SK-N-SH treated with all-trans-retinoic acid at 6 μM for 48 hours (cell line): ENCODE data around the gene KIAA0319L.

Source experiments
- ATAC-seq: fragments of 200-7000 bp; cut with Tn5 transposase; 3 replicates; pipeline ENCODE4 v1.9.1; 2020; ENCODE audit warnings: mild to moderate bottlenecking, moderate library complexity
- ARNTL ChIP-seq: fragments of 450-650 bp; formaldehyde crosslinking; IDR thresholded peaks from 2 replicates; pipeline ENCODE4 v1.5.0; 2020; ENCODE audit warnings: low read depth, mild to moderate bottlenecking, moderate library complexity, borderline replicate concordance
- BACH2 ChIP-seq: fragments of 250-450 bp; sonication (Bioruptor Pico); IDR thresholded peaks from 2 replicates; pipeline ENCODE4 v1.9.0; 2021; ENCODE audit warnings: mild to moderate bottlenecking, borderline replicate concordance
- CREB5 ChIP-seq: fragments of 250-450 bp; sonication (Bioruptor Pico); IDR thresholded peaks from 2 replicates; pipeline ENCODE4 v1.5.1; 2020; ENCODE audit warnings: low read depth, mild to moderate bottlenecking, moderate library complexity
- CSDC2 ChIP-seq: fragments of 250-450 bp; sonication (Bioruptor Pico); IDR thresholded peaks from 2 replicates; pipeline ENCODE4 v1.5.0; 2020; ENCODE audit warnings: mild to moderate bottlenecking, moderate library complexity
- CSRNP3 ChIP-seq: fragments of 250-450 bp; sonication (Bioruptor Pico); IDR thresholded peaks from 2 replicates; pipeline ENCODE4 v1.5.1; 2021; ENCODE audit warnings: mild to moderate bottlenecking, moderate library complexity
- ESRRG ChIP-seq: fragments of 250-450 bp; sonication (Bioruptor Pico); IDR thresholded peaks from 2 replicates; pipeline ENCODE4 v1.6.1; 2021; ENCODE audit warnings: mild to moderate bottlenecking
- GLIS3 ChIP-seq: fragments of 250-450 bp; sonication (Bioruptor Pico); IDR thresholded peaks from 2 replicates; pipeline ENCODE4 v1.5.0; 2020; ENCODE audit warnings: mild to moderate bottlenecking, moderate library complexity
- ISL1 ChIP-seq: fragments of 250-450 bp; sonication (Bioruptor Pico); IDR thresholded peaks from 2 replicates; pipeline ENCODE4 v2.1.2; 2022; ENCODE audit warnings: mild to moderate bottlenecking, moderate library complexity
- OSR1 ChIP-seq: fragments of 250-450 bp; sonication (Bioruptor Pico); IDR thresholded peaks from 2 replicates; pipeline ENCODE4 v1.8.0; 2022; ENCODE audit warnings: moderate library complexity, mild to moderate bottlenecking, inconsistent platforms
- PATZ1 ChIP-seq: fragments of 250-450 bp; sonication (Bioruptor Pico); IDR thresholded peaks from 2 replicates; pipeline ENCODE4 v1.8.0; 2020; ENCODE audit warnings: mild to moderate bottlenecking, moderate library complexity, borderline replicate concordance
- POU6F1 ChIP-seq: fragments of 250-450 bp; sonication (Bioruptor Pico); IDR thresholded peaks from 2 replicates; pipeline ENCODE4 v1.8.0; 2021; ENCODE audit warnings: low read depth, mild to moderate bottlenecking, moderate library complexity, borderline replicate concordance
- PPARA ChIP-seq: fragments of 250-450 bp; sonication (Bioruptor Pico); IDR thresholded peaks from 2 replicates; pipeline ENCODE4 v1.5.0; 2020; ENCODE audit warnings: mild to moderate bottlenecking, borderline replicate concordance
- RARB ChIP-seq: fragments of 250-450 bp; sonication (Bioruptor Pico); IDR thresholded peaks from 2 replicates; pipeline ENCODE4 v1.8.0; 2021; ENCODE audit warnings: mild to moderate bottlenecking, moderate library complexity
- SNAI2 ChIP-seq: fragments of 250-450 bp; sonication (Bioruptor Pico); IDR thresholded peaks from 2 replicates; pipeline ENCODE4 v1.5.0; 2020; ENCODE audit warnings: mild to moderate bottlenecking, moderate library complexity
- TOX ChIP-seq: fragments of 250-450 bp; sonication (Bioruptor Pico); IDR thresholded peaks from 2 replicates; pipeline ENCODE4 v1.8.0; 2021; ENCODE audit warnings: mild to moderate bottlenecking, moderate library complexity, borderline replicate concordance
- TSHZ2 ChIP-seq: fragments of 250-450 bp; sonication (Bioruptor Pico); IDR thresholded peaks from 2 replicates; pipeline ENCODE4 v1.5.0; 2020; ENCODE audit warnings: mild to moderate bottlenecking, moderate library complexity
- ZC3H10 ChIP-seq: fragments of 250-450 bp; sonication (Bioruptor Pico); IDR thresholded peaks from 2 replicates; pipeline ENCODE4 v1.5.1; 2021; ENCODE audit warnings: mild to moderate bottlenecking, moderate library complexity
- ZFP3 ChIP-seq: fragments of 250-450 bp; sonication (Bioruptor Pico); IDR thresholded peaks from 2 replicates; pipeline ENCODE4 v1.5.0; 2020; ENCODE audit warnings: mild to moderate bottlenecking, moderate library complexity
- ZFP30 ChIP-seq: fragments of 450-650 bp; formaldehyde crosslinking; IDR thresholded peaks from 2 replicates; pipeline ENCODE4 v1.5.0; 2022; ENCODE audit warnings: mild to moderate bottlenecking, moderate library complexity
- ZNF565 ChIP-seq: fragments of 450-650 bp; formaldehyde crosslinking; conservative IDR thresholded peaks from 2 replicates; pipeline ENCODE4 v1.5.0; 2020; ENCODE audit warnings: low read depth, mild to moderate bottlenecking, moderate library complexity
- ZNF70 ChIP-seq: fragments of 450-650 bp; formaldehyde crosslinking; IDR thresholded peaks from 2 replicates; pipeline ENCODE4 v1.5.0; 2020; ENCODE audit warnings: mild to moderate bottlenecking, moderate library complexity
- ZNF8 ChIP-seq: fragments of 450-650 bp; formaldehyde crosslinking; IDR thresholded peaks from 2 replicates; pipeline ENCODE4 v1.5.0; 2020; ENCODE audit warnings: mild to moderate bottlenecking, moderate library complexity

Gene KIAA0319L

GRCh38 chr1:35533586-35533985 is 23.6 kb downstream of the KIAA0319L start (continued):
- TF ChIP-seq CSRNP3 (CRISPR knock-in tag) (no peak), CREB5 (CRISPR knock-in tag) (no peak), ZNF70 (CRISPR knock-in tag) (no peak), BACH2 (CRISPR knock-in tag) (no peak), RARB (CRISPR knock-in tag) (no peak), ISL1 (CRISPR knock-in tag) (no peak)

GRCh38 chr1:35532497-35533223 is 24.5 kb downstream of the KIAA0319L start:
- ATAC-seq = no peak

GRCh38 chr1:35531368-35531767 is 25.8 kb downstream of the KIAA0319L start:
- no peak for ATAC-seq
- TF ChIP-seq ZFP3 (CRISPR knock-in tag) = no peak
- no peak for TF ChIP-seq TSHZ2
- no peak for TF ChIP-seq ZFP30 (CRISPR knock-in tag)
- no peak for TF ChIP-seq TOX (CRISPR knock-in tag)
- no peak for TF ChIP-seq ESRRG (CRISPR knock-in tag)
- no peak for TF ChIP-seq OSR1
- no peak for TF ChIP-seq SNAI2
- TF ChIP-seq ZNF565 (CRISPR knock-in tag) = no peak
- TF ChIP-seq GLIS3 (CRISPR knock-in tag) = no peak
- TF ChIP-seq PATZ1 = no peak
- no peak for TF ChIP-seq CSDC2 (CRISPR knock-in tag)
- no peak for TF ChIP-seq ISL1 (CRISPR knock-in tag)

More at GRCh38 chr1:35532497-35533223, 24.5 kb downstream of the KIAA0319L start:
- no peak for TF ChIP-seq ZNF70 (CRISPR knock-in tag)
- TF ChIP-seq ZC3H10 (CRISPR knock-in tag) = no peak
- no peak for TF ChIP-seq OSR1
- no peak for TF ChIP-seq POU6F1 (CRISPR knock-in tag)
- TF ChIP-seq ZNF565 (CRISPR knock-in tag) = no peak
- TF ChIP-seq ZFP30 (CRISPR knock-in tag) = no peak
- no peak for TF ChIP-seq SNAI2
- no peak for TF ChIP-seq CSDC2 (CRISPR knock-in tag)
- no peak for TF ChIP-seq RARB (CRISPR knock-in tag)
- TF ChIP-seq PATZ1 = no peak
- no peak for TF ChIP-seq ARNTL (CRISPR knock-in tag)
- TF ChIP-seq PPARA (CRISPR knock-in tag) = no peak
- TF ChIP-seq BACH2 (CRISPR knock-in tag) = no peak
- no peak for TF ChIP-seq ISL1 (CRISPR knock-in tag)
- TF ChIP-seq ZNF8 (CRISPR knock-in tag) = no peak
